ENCODE measurements around the gene MAP7D1.

- TF ChIP-seq CTCF (IDR thresholded peaks at IDR 0.05 in 4 of 5, conservative IDR thresholded peaks at IDR 0.05 in 1 of 5) (no peak), POLR2A (IDR thresholded peaks at IDR 0.05) (no peak)
Measured at GRCh38 chr1:36148821-36149236, 7.1 kb upstream of the MAP7D1 start.
